ENCODE measurements around the gene MAPK8IP1.

DNA sequence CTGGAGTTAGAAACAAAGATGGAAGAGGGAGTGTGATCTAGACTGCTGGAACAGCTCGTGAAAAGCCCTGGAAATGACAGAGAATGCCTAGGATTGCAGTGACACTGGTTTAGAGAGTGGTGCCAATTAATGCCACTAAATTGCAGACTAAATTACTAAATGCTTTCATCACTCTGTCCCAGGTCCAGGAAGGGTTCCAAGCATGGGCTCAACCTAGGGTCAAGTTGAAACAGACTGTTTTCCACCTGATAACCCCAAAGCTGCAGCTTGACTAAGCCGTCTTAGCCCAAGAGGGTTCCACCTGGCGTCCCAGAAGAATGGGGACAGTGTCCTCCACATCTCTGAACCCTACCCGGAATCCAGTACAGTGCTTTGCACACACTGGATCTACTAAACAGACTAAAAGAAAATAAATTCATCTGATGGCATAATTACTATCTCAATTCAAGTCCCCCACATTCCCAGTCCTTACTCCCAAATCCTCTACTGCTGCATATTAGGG lies 39.2 kb upstream of the MAPK8IP1 start:
- TF ChIP-seq POLR2A (IDR thresholded peaks at IDR 0.05; ENCODE audit: low read length): no peak
- no peak for TF ChIP-seq GATA1 (IDR thresholded peaks at IDR 0.05; ENCODE audit: low read depth, low read length)

Data from erythroblast (primary cell).